ENCODE results near the gene HTR4.

The HTR4 gene

GRCh38 chr5:148524721-148525120 lies 129.6 kb downstream of the HTR4 start:
- DNase-seq: no peak

GRCh38 chr5:148523139-148523538 lies 131.2 kb downstream of the HTR4 start:
- no peak for DNase-seq

GRCh38 chr5:148515460-148515859 lies 138.9 kb downstream of the HTR4 start:
- no peak for DNase-seq

GRCh38 chr5:148514344-148514743 lies 140.0 kb downstream of the HTR4 start:
- no peak for DNase-seq

GRCh38 chr5:148512498-148512897 lies 141.8 kb downstream of the HTR4 start:
- no peak for DNase-seq

GRCh38 chr5:148511810-148512347 lies 142.4 kb downstream of the HTR4 start:
- no peak for DNase-seq

- no peak for DNase-seq
These were observed 144.4 kb downstream of the HTR4 start for GRCh38 chr5:148509893-148510292.

- no peak for DNase-seq
These were observed 146.7 kb downstream of the HTR4 start for GRCh38 chr5:148507648-148508047.

- DNase-seq: no peak
These were observed 154.9 kb downstream of the HTR4 start for GRCh38 chr5:148499452-148499851.

- no peak for DNase-seq
These were observed 156.6 kb downstream of the HTR4 start for GRCh38 chr5:148497757-148498156.

- no peak for DNase-seq
These were observed 162.0 kb downstream of the HTR4 start for GRCh38 chr5:148492351-148492750.

GRCh38 chr5:148491793-148492184 lies 162.5 kb downstream of the HTR4 start:
- no peak for DNase-seq

- DNase-seq: no peak
These were observed 163.1 kb downstream of the HTR4 start for GRCh38 chr5:148491015-148491792.

- no peak for DNase-seq
These were observed 165.6 kb downstream of the HTR4 start for GRCh38 chr5:148488757-148489156.

GRCh38 chr5:148486456-148486855 lies 167.9 kb downstream of the HTR4 start:
- DNase-seq: no peak

- no peak for DNase-seq
These were observed 169.7 kb downstream of the HTR4 start for GRCh38 chr5:148484651-148485050.

GRCh38 chr5:148483750-148484149 lies 170.6 kb downstream of the HTR4 start:
- no peak for DNase-seq

- no peak for DNase-seq
These were observed 171.4 kb downstream of the HTR4 start for GRCh38 chr5:148482697-148483462.

- no peak for DNase-seq
These were observed 172.1 kb downstream of the HTR4 start for GRCh38 chr5:148482196-148482595.

- DNase-seq: no peak
These were observed 176.9 kb downstream of the HTR4 start for GRCh38 chr5:148477429-148477828.

GRCh38 chr5:148476302-148476701 lies 178.0 kb downstream of the HTR4 start:
- DNase-seq: no peak

- no peak for DNase-seq
These were observed 180.3 kb downstream of the HTR4 start for GRCh38 chr5:148474025-148474511.

- DNase-seq: no peak
These were observed 182.9 kb downstream of the HTR4 start for GRCh38 chr5:148471379-148471778.

- DNase-seq: no peak
These were observed 184.8 kb downstream of the HTR4 start for GRCh38 chr5:148469501-148469935.
